Spinal cord (tissue), 10 donors: Measurements from ENCODE around the gene ZBBX. TPM values are rescaled to one million over a fixed set of nuclear protein-coding genes. Genes with fewer than 3 reads are reported as not detected.

Experiments
- DNase-seq, 6 donors: peaks; one replicate each; pipeline versions ENCODE4 v3.0.0 to v3.0.0-alpha.2; 2013 to 2015; ENCODE audit warnings: low spot score in 6 of 6, low read depth in 4 of 6
- H3K27ac ChIP-seq: one replicate; pipeline ENCODE4 v1.5.1; 2013; ENCODE audit warnings: low read depth, low read length, control low read depth
- H3K27me3 ChIP-seq: one replicate; pipeline ENCODE4 v1.6.1; 2013; ENCODE audit warnings: low read length; ENCODE audit not compliant: control insufficient read depth, insufficient read depth
- H3K36me3 ChIP-seq: one replicate; pipeline ENCODE4 v1.6.1; 2013; ENCODE audit warnings: low read length; ENCODE audit not compliant: control insufficient read depth, insufficient read depth
- H3K4me1 ChIP-seq: one replicate; pipeline ENCODE4 v1.6.1; 2013; ENCODE audit warnings: low read length; ENCODE audit not compliant: control insufficient read depth, insufficient read depth
- H3K4me3 ChIP-seq: one replicate; pipeline ENCODE4 v1.5.1; 2013; ENCODE audit warnings: low read depth, low read length, control low read depth
- H3K9me3 ChIP-seq: one replicate; pipeline ENCODE4 v1.6.1; 2013; ENCODE audit warnings: low read length; ENCODE audit not compliant: control insufficient read depth, insufficient read depth
- WGBS: methylation state at CpG from one replicate; pipeline ENCODE4 v1.1.5; 2013; ENCODE audit warnings: missing lambda C conversion rate; ENCODE audit not compliant: insufficient coverage; 5-methylcytosine and 5-hydroxymethylcytosine counted together
- polyA plus RNA-seq, 2 donors: library from polyadenylated mRNA; unstranded; fragments of 120-200 nt; gene quantifications; one replicate each; pipeline ENCODE4 v1.2.1, GENCODE V29; 2013; ENCODE audit not compliant: insufficient read length in 2 of 2
- total RNA-seq, 2 donors: library from RNA; depleted of rRNA in 1 of 2; stranded (reverse); fragments of 120-200 nt in 1 of 2; fragments of >200 nt in 1 of 2; gene quantifications; one replicate each; pipeline versions ENCODE4 v1.2.3 to v1.2.4, GENCODE V29; 2013 to 2014
- donor health status: healthy.

Gene ZBBX
- total and polyA plus RNA-seq, 4 donors: 6.9 to 27.4 (median 11.5) TPM

- no peak overlapping the region for H3K4me3 ChIP-seq
- no peaks in the 10 kb centered on the region for H3K36me3 ChIP-seq
- no peak for DNase-seq
- no peaks in the 10 kb centered on the region for H3K9me3 ChIP-seq
- no peak overlapping the region for H3K27ac ChIP-seq
- no peaks in the 10 kb centered on the region for H3K27me3 ChIP-seq
- H3K4me1 ChIP-seq: no peaks in the 10 kb centered on the region
- WGBS: 60% methylated on average over 1 of the region's 2 CpGs
These were observed 61.0 kb downstream of the ZBBX start for GRCh38 chr3:167318996-167319615.

- Histone ChIP-seq H3K27me3 (no peaks in the 10 kb centered on the region), H3K27ac (no peak overlapping the region), H3K4me3 (no peak overlapping the region), H3K9me3 (no peaks in the 10 kb centered on the region), H3K4me1 (no peaks in the 10 kb centered on the region), H3K36me3 (no peaks in the 10 kb centered on the region)
- no peak for DNase-seq
- WGBS: no CpG with 5 or more reads among the region's 2 CpGs
These were observed 61.8 kb downstream of the ZBBX start for GRCh38 chr3:167318306-167318705.

- Histone ChIP-seq H3K27me3 (no peaks in the 10 kb centered on the region), H3K36me3 (no peaks in the 10 kb centered on the region), H3K9me3 (no peaks in the 10 kb centered on the region), H3K27ac (no peak overlapping the region), H3K4me3 (no peak overlapping the region), H3K4me1 (no peaks in the 10 kb centered on the region)
- no peak for DNase-seq
- WGBS: no CpG with 5 or more reads among the region's 1 CpG
These were observed 73.8 kb downstream of the ZBBX start for GRCh38 chr3:167306319-167306718.

GRCh38 chr3:167305340-167305890 is 74.7 kb downstream of the ZBBX start:
- no peaks in the 10 kb centered on the region for H3K9me3 ChIP-seq
- H3K4me1 ChIP-seq: no peaks in the 10 kb centered on the region
- no peak for DNase-seq
- no peak overlapping the region for H3K4me3 ChIP-seq
- H3K27ac ChIP-seq: no peak overlapping the region
- WGBS: no CpG with 5 or more reads among the region's 1 CpG
- no peaks in the 10 kb centered on the region for H3K27me3 ChIP-seq
- H3K36me3 ChIP-seq: no peaks in the 10 kb centered on the region

GRCh38 chr3:167304077-167304476 is 76.0 kb downstream of the ZBBX start:
- 90% methylated on average over 2 of the region's 3 CpGs for WGBS
- H3K4me1 ChIP-seq: no peaks in the 10 kb centered on the region
- H3K9me3 ChIP-seq: no peaks in the 10 kb centered on the region
- H3K27ac ChIP-seq: no peak overlapping the region
- DNase-seq: no peak
- H3K27me3 ChIP-seq: no peaks in the 10 kb centered on the region
- no peak overlapping the region for H3K4me3 ChIP-seq
- H3K36me3 ChIP-seq: no peaks in the 10 kb centered on the region

GRCh38 chr3:167302678-167303077 is 77.4 kb downstream of the ZBBX start:
- 83% methylated on average over 1 of the region's 2 CpGs for WGBS
- H3K4me3 ChIP-seq: no peak overlapping the region
- no peaks in the 10 kb centered on the region for H3K36me3 ChIP-seq
- no peak overlapping the region for H3K27ac ChIP-seq
- no peaks in the 10 kb centered on the region for H3K4me1 ChIP-seq
- H3K27me3 ChIP-seq: no peaks in the 10 kb centered on the region
- H3K9me3 ChIP-seq: no peaks in the 10 kb centered on the region
- no peak for DNase-seq

- Histone ChIP-seq H3K27me3 (no peaks in the 10 kb centered on the region), H3K4me1 (no peaks in the 10 kb centered on the region), H3K27ac (no peak overlapping the region), H3K36me3 (no peaks in the 10 kb centered on the region), H3K9me3 (no peaks in the 10 kb centered on the region), H3K4me3 (no peak overlapping the region)
- DNase-seq: no peak
These were observed 79.9 kb downstream of the ZBBX start for GRCh38 chr3:167300207-167300606.

GRCh38 chr3:167289435-167289834 is 90.7 kb downstream of the ZBBX start:
- DNase-seq: no peak
- no peak overlapping the region for H3K4me3 ChIP-seq
- H3K9me3 ChIP-seq: no peaks in the 10 kb centered on the region
- no peak overlapping the region for H3K27ac ChIP-seq
- WGBS: 96% methylated on average over 8 of the region's 8 CpGs
- H3K4me1 ChIP-seq: no peaks in the 10 kb centered on the region
- H3K27me3 ChIP-seq: no peaks in the 10 kb centered on the region
- H3K36me3 ChIP-seq: no peaks in the 10 kb centered on the region

- H3K4me1 ChIP-seq: no peaks in the 10 kb centered on the region
- no peak for DNase-seq
- H3K4me3 ChIP-seq: no peak overlapping the region
- H3K27ac ChIP-seq: no peak overlapping the region
- H3K27me3 ChIP-seq: no peaks in the 10 kb centered on the region
- H3K36me3 ChIP-seq: no peaks in the 10 kb centered on the region
- no peaks in the 10 kb centered on the region for H3K9me3 ChIP-seq
These were observed 91.4 kb downstream of the ZBBX start for GRCh38 chr3:167288737-167289136.

- Histone ChIP-seq H3K9me3 (no peaks in the 10 kb centered on the region), H3K36me3 (no peaks in the 10 kb centered on the region), H3K4me3 (no peak overlapping the region), H3K27me3 (no peaks in the 10 kb centered on the region), H3K4me1 (no peaks in the 10 kb centered on the region), H3K27ac (no peak overlapping the region)
- DNase-seq: no peak
- no CpG with 5 or more reads among the region's 3 CpGs for WGBS
These were observed 92.8 kb downstream of the ZBBX start for GRCh38 chr3:167287308-167287707.
